HT1080 (cell line): ENCODE measurements around the gene SPDYE2B. TPM values are rescaled to one million over a fixed set of nuclear protein-coding genes. Genes with fewer than 3 reads are reported as not detected.
"Not testable (repeated sequence)": the region's sequence is repeated elsewhere in the genome, so short reads cannot be mapped to it uniquely, and the experiment has no call there.

Source experiments
- DNase-seq: peaks from one replicate; pipeline ENCODE4 v3.0.0-alpha.2; 2015; ENCODE audit warnings: low read depth
- total RNA-seq: library from RNA; depleted of rRNA; stranded (reverse); fragments of >200 nt; shearing (Covaris generic); gene quantifications from 2 replicates; pipeline ENCODE4 v1.2.3, GENCODE V29; 2014

Gene SPDYE2B
- total RNA-seq, 1 experiment from 2014 or later = not detected

- not testable (repeated sequence) for DNase-seq
Measured at GRCh38 chr7:102638848-102639247, 11.3 kb upstream of the SPDYE2B start.

- DNase-seq = not testable (repeated sequence)
Measured at GRCh38 chr7:102642691-102643090, 7.4 kb upstream of the SPDYE2B start, which contains the start of gene UPK3BL1. Gene UPK3BL1 (minus strand): TSS chr7:102642791. CDS start chr7:102642741, 50 bp downstream.

- not testable (repeated sequence) for DNase-seq
Measured at GRCh38 chr7:102643404-102643803, 6.7 kb upstream of the SPDYE2B start.

GRCh38 chr7:102647813-102648212 is 2.3 kb upstream of the SPDYE2B start:
- not testable (repeated sequence) for DNase-seq

- not testable (repeated sequence) for DNase-seq
Measured at GRCh38 chr7:102664765-102665164, 14.6 kb downstream of the SPDYE2B start.

GRCh38 chr7:102666850-102667249 is 16.7 kb downstream of the SPDYE2B start:
- not testable (repeated sequence) for DNase-seq

- DNase-seq = not testable (repeated sequence)
Measured at GRCh38 chr7:102667523-102667922, 17.4 kb downstream of the SPDYE2B start.

GRCh38 chr7:102671166-102671955 is 21.2 kb downstream of the SPDYE2B start, which contains the start of gene POLR2J2:
Gene POLR2J2 (minus strand): TSS chr7:102671663. CDS start chr7:102671601, 62 bp downstream.
- peak; percentile 87 for DNase-seq

- not testable (repeated sequence) for DNase-seq
Measured at GRCh38 chr7:102671956-102672307, 21.8 kb downstream of the SPDYE2B start.

GRCh38 chr7:102673447-102674067 is 23.4 kb downstream of the SPDYE2B start:
- not testable (repeated sequence) for DNase-seq

GRCh38 chr7:102675545-102675944 is 25.4 kb downstream of the SPDYE2B start:
- DNase-seq = not testable (repeated sequence)

GRCh38 chr7:102680780-102681179 is 30.7 kb downstream of the SPDYE2B start:
- DNase-seq = not testable (repeated sequence)

- DNase-seq = not testable (repeated sequence)
Measured at GRCh38 chr7:102682560-102682959, 32.4 kb downstream of the SPDYE2B start.

GRCh38 chr7:102688299-102689036 is 38.3 kb downstream of the SPDYE2B start:
- DNase-seq = not testable (repeated sequence)

GRCh38 chr7:102689436-102690282 is 39.5 kb downstream of the SPDYE2B start:
- not testable (repeated sequence) for DNase-seq

- DNase-seq = not testable (repeated sequence)
Measured at GRCh38 chr7:102690602-102691001, 40.5 kb downstream of the SPDYE2B start.

GRCh38 chr7:102694008-102694407 is 43.9 kb downstream of the SPDYE2B start:
- not testable (repeated sequence) for DNase-seq

GRCh38 chr7:102695033-102695552 is 45.0 kb downstream of the SPDYE2B start:
- not testable (repeated sequence) for DNase-seq

- DNase-seq = not testable (repeated sequence)
Measured at GRCh38 chr7:102696009-102696408, 45.9 kb downstream of the SPDYE2B start.
